ENCODE measurements around the gene KRTAP5-4. TPM values are rescaled to one million over a fixed set of nuclear protein-coding genes. Genes with fewer than 3 reads are reported as not detected.

Gene KRTAP5-4
- total and polyA plus RNA-seq, 2 donors (not counting 3 experiments of a cell fraction or from before 2014, with no cell fraction given), result not detected

GRCh38 chr11:1633864-1634263, 11.9 kb upstream of the KRTAP5-4 start:
- BruUV-seq (replicated peaks), result no TSS peak
- H3K79me2 ChIP-seq (ENCODE audit: control insufficient read depth, insufficient read depth, low read length), result no peaks in the 10 kb centered on the region
- no peaks in the 10 kb centered on the region for H3K9me1 ChIP-seq (replicated peaks; ENCODE audit: control insufficient read depth, extremely low read depth, insufficient read depth, low read length)
- H3K36me3 ChIP-seq (ENCODE audit: control insufficient read depth in 2 of 2, extremely low read depth in 1 of 2, insufficient read depth in 2 of 2, low read length in 2 of 2), result no peaks in the 10 kb centered on the region
- no peak overlapping the region for H3K4me2 ChIP-seq (ENCODE audit: insufficient read depth, low read length)
- no peak overlapping the region for H2AFZ ChIP-seq (ENCODE audit: low read depth, low read length)
- intact Hi-C loops (cut with micrococcal nuclease), result no loop called here
- ChIA-PET CTCF (interaction anchor here (2.0 to 4.3 kb wide), 2 partner anchors 19 to 39 kb away, joined by 17 to 25 read pairs; no protein-coding TSS in a partner anchor), POLR2A (no interaction called here)
- peaks cover 3% of the 10 kb centered on the region for H3K4me1 ChIP-seq (ENCODE audit: control insufficient read depth, extremely low read depth, insufficient read depth, low read length)
- FAIRE-seq (no peak), DNase-seq (ENCODE audit: low read depth, low spot score) (no peak)
- dilution Hi-C loops (cut with MboI; ENCODE audit: extremely low pct_ligation_motif_present, low sequenced_read_pairs), result no loop called here
- no peak overlapping the region for H3K4me3 ChIP-seq (replicated peaks in 1 of 3; ENCODE audit: insufficient read depth in 1 of 3, low read depth in 1 of 3, low read length in 3 of 3)
- H3K9me3 ChIP-seq (replicated peaks; ENCODE audit: control insufficient read depth, insufficient read depth, low read length), result no peaks in the 10 kb centered on the region
- H4K20me1 ChIP-seq (replicated peaks; ENCODE audit: control insufficient read depth, extremely low read depth, insufficient read depth, low read length), result no peaks in the 10 kb centered on the region
- TF ChIP-seq POLR2A (IDR thresholded peaks at IDR 0.05; ENCODE audit: low read depth, low read length) (no peak), CTCF (IDR thresholded peaks at IDR 0.05; ENCODE audit: extremely low read depth in 1 of 2, insufficient read depth in 1 of 2, low read depth in 1 of 2, low read length in 2 of 2) (no peak), JUN (IDR thresholded peaks at IDR 0.05; ENCODE audit: borderline replicate concordance, insufficient read depth, insufficient read length, low read depth) (no peak), MAX (IDR thresholded peaks at IDR 0.05; ENCODE audit: insufficient read depth, insufficient read length) (no peak), MYC (IDR thresholded peaks at IDR 0.05; ENCODE audit: low read depth, low read length) (no peak), POLR2AphosphoS5 (IDR thresholded peaks at IDR 0.05; ENCODE audit: insufficient read depth, low read depth, low read length) (no peak), GATA2 (IDR thresholded peaks at IDR 0.05; ENCODE audit: insufficient read depth, insufficient read length, low read depth, low read length) (no peak), FOS (IDR thresholded peaks at IDR 0.05; ENCODE audit: borderline replicate concordance, insufficient read depth, low read length) (no peak), EZH2 (IDR thresholded peaks at IDR 0.05; ENCODE audit: borderline replicate concordance, low read depth, low read length, severe bottlenecking) (no peak)
- no peak overlapping the region for H3K9ac ChIP-seq (replicated peaks; ENCODE audit: extremely low read depth, insufficient read depth, low read length)
- H3K27me3 ChIP-seq (ENCODE audit: control insufficient read depth in 2 of 2, insufficient read depth in 2 of 2, low read length in 2 of 2), result peaks cover 3 to 7% of the 10 kb centered on the region in 2 experiments
- H3K27ac ChIP-seq (ENCODE audit: insufficient read depth, low read depth, low read length), result no peak overlapping the region

All from endothelial cell of umbilical vein (primary cell).